ENCODE data around the gene FBXL13.
"Not testable (repeated sequence)": the region's sequence is repeated elsewhere in the genome, so short reads cannot be mapped to it uniquely, and the experiment has no call there.

FBXL13 gene

GRCh38 chr7:102967798-102968197 lies 106.8 kb downstream of the FBXL13 start:
- Histone ChIP-seq H2AFZ (ENCODE audit: low read depth) (no peak overlapping the region), H3K4me1 (ENCODE audit: low read depth, poor library complexity, severe bottlenecking) (no peaks in the 10 kb centered on the region), H3K27me3 (ENCODE audit: insufficient read depth, low read depth) (no peaks in the 10 kb centered on the region), H3K36me3 (ENCODE audit: insufficient read depth) (no peaks in the 10 kb centered on the region), H3K4me3 (IDR thresholded peaks at IDR 0.05; ENCODE audit: insufficient read depth, low read depth, low read length) (no peak overlapping the region), H3K9ac (no peak overlapping the region), H3K27ac (no peak overlapping the region), H3K4me2 (no peak overlapping the region), H4K20me1 (ENCODE audit: insufficient read depth) (no peaks in the 10 kb centered on the region), H3K79me2 (ENCODE audit: insufficient read depth, low read depth) (no peaks in the 10 kb centered on the region)
- TF ChIP-seq CTCF (conservative IDR thresholded peaks at IDR 0.05; ENCODE audit: low read depth, low read length): no peak

- Histone ChIP-seq H3K4me3 (IDR thresholded peaks at IDR 0.05; ENCODE audit: insufficient read depth, low read depth, low read length) (no peak overlapping the region), H3K79me2 (ENCODE audit: insufficient read depth, low read depth) (no peaks in the 10 kb centered on the region), H3K4me2 (no peak overlapping the region), H3K27me3 (ENCODE audit: insufficient read depth, low read depth) (no peaks in the 10 kb centered on the region), H3K27ac (no peak overlapping the region), H4K20me1 (ENCODE audit: insufficient read depth) (no peaks in the 10 kb centered on the region), H3K36me3 (ENCODE audit: insufficient read depth) (no peaks in the 10 kb centered on the region), H2AFZ (ENCODE audit: low read depth) (no peak overlapping the region), H3K4me1 (ENCODE audit: low read depth, poor library complexity, severe bottlenecking) (no peaks in the 10 kb centered on the region), H3K9ac (no peak overlapping the region)
- no peak for TF ChIP-seq CTCF (conservative IDR thresholded peaks at IDR 0.05; ENCODE audit: low read depth, low read length)
Observed at GRCh38 chr7:102966465-102966864, 108.1 kb downstream of the FBXL13 start.

- not testable (repeated sequence) for H3K79me2 ChIP-seq (ENCODE audit: insufficient read depth, low read depth); H3K27me3 ChIP-seq (ENCODE audit: insufficient read depth, low read depth); H3K4me1 ChIP-seq (ENCODE audit: low read depth, poor library complexity, severe bottlenecking); H2AFZ ChIP-seq (ENCODE audit: low read depth); H3K27ac ChIP-seq; H3K4me3 ChIP-seq (IDR thresholded peaks at IDR 0.05; ENCODE audit: insufficient read depth, low read depth, low read length); H4K20me1 ChIP-seq (ENCODE audit: insufficient read depth); H3K4me2 ChIP-seq; H3K36me3 ChIP-seq (ENCODE audit: insufficient read depth); H3K9ac ChIP-seq
Observed at GRCh38 chr7:102961993-102962392, 112.6 kb downstream of the FBXL13 start.

- not testable (repeated sequence) for H3K9ac ChIP-seq; H3K4me1 ChIP-seq (ENCODE audit: low read depth, poor library complexity, severe bottlenecking); H4K20me1 ChIP-seq (ENCODE audit: insufficient read depth); H3K79me2 ChIP-seq (ENCODE audit: insufficient read depth, low read depth); H3K27me3 ChIP-seq (ENCODE audit: insufficient read depth, low read depth); H3K4me2 ChIP-seq; H2AFZ ChIP-seq (ENCODE audit: low read depth); H3K36me3 ChIP-seq (ENCODE audit: insufficient read depth); H3K4me3 ChIP-seq (IDR thresholded peaks at IDR 0.05; ENCODE audit: insufficient read depth, low read depth, low read length); H3K27ac ChIP-seq
Observed at GRCh38 chr7:102958004-102958403, 116.6 kb downstream of the FBXL13 start.

- H3K4me1 ChIP-seq (ENCODE audit: low read depth, poor library complexity, severe bottlenecking); H3K36me3 ChIP-seq (ENCODE audit: insufficient read depth); H3K9ac ChIP-seq; H3K27me3 ChIP-seq (ENCODE audit: insufficient read depth, low read depth); H3K79me2 ChIP-seq (ENCODE audit: insufficient read depth, low read depth); H4K20me1 ChIP-seq (ENCODE audit: insufficient read depth); H2AFZ ChIP-seq (ENCODE audit: low read depth); H3K27ac ChIP-seq; H3K4me3 ChIP-seq (IDR thresholded peaks at IDR 0.05; ENCODE audit: insufficient read depth, low read depth, low read length); H3K4me2 ChIP-seq: not testable (repeated sequence)
Observed at GRCh38 chr7:102954359-102954758, 120.2 kb downstream of the FBXL13 start.

GRCh38 chr7:102953406-102953805 lies 121.2 kb downstream of the FBXL13 start:
- H3K9ac ChIP-seq: no peak overlapping the region
- H3K79me2 ChIP-seq (ENCODE audit: insufficient read depth, low read depth): no peaks in the 10 kb centered on the region
- H3K4me2 ChIP-seq: no peak overlapping the region
- H3K27ac ChIP-seq: no peak overlapping the region
- H3K27me3 ChIP-seq (ENCODE audit: insufficient read depth, low read depth): no peaks in the 10 kb centered on the region
- H2AFZ ChIP-seq (ENCODE audit: low read depth): no peak overlapping the region
- no peaks in the 10 kb centered on the region for H3K36me3 ChIP-seq (ENCODE audit: insufficient read depth)
- no peaks in the 10 kb centered on the region for H4K20me1 ChIP-seq (ENCODE audit: insufficient read depth)
- no peak for TF ChIP-seq CTCF (conservative IDR thresholded peaks at IDR 0.05; ENCODE audit: low read depth, low read length)
- no peak overlapping the region for H3K4me3 ChIP-seq (IDR thresholded peaks at IDR 0.05; ENCODE audit: insufficient read depth, low read depth, low read length)
- no peaks in the 10 kb centered on the region for H3K4me1 ChIP-seq (ENCODE audit: low read depth, poor library complexity, severe bottlenecking)
